ENCODE results near the gene MRPL16. TPM values are rescaled to one million over a fixed set of nuclear protein-coding genes. Genes with fewer than 3 reads are reported as not detected.

The MRPL16 gene
- total and polyA plus RNA-seq, 2 of the 4 experiments (the other 2 are of a cell fraction): 43.9 to 71.3 TPM

DNA sequence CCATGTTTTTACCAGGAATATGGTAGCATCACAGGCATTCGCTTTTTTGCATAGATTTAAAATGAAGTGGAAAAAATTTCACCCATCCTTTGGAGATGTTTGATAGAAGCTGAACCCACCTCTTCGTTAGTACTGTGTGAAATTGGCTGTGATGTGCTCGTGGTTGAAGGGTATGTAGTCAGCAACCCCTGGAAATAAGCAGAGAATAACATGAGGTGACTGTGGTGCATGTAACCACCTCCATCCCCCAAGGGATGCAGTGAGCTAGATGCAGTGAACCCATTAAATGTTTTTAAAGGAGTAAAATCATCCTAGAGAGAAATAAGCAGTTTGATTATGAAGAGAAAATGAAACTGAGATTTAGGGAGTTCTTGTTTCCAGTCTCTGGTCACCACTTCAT is 18.8 kb upstream of the MRPL16 start:
- no peak overlapping the region for H3K18ac ChIP-seq (ENCODE audit: low read depth, low read length)
- H3K23ac ChIP-seq (ENCODE audit: low read depth, low read length): no peak overlapping the region
- no peaks in the 10 kb centered on the region for H3K27me3 ChIP-seq (ENCODE audit: control insufficient read depth, insufficient read depth, low read length)
- H3K4me1 ChIP-seq (ENCODE audit: control insufficient read depth, insufficient read depth, low read length): no peaks in the 10 kb centered on the region
- H3K4me2 ChIP-seq (ENCODE audit: low read depth, low read length): no peak overlapping the region
- no peak overlapping the region for H2BK20ac ChIP-seq (ENCODE audit: low read depth, low read length)
- no TSS peak for BruUV-seq (replicated peaks)
- no peaks in the 10 kb centered on the region for H3K79me1 ChIP-seq (ENCODE audit: low read depth in 1 of 2, low read length in 2 of 2)
- no peak overlapping the region for H2AK9ac ChIP-seq (replicated peaks; ENCODE audit: low read depth, low read length, poor library complexity)
- dilution Hi-C loops (cut with HindIII; ENCODE audit: low sequenced_read_pairs, unreplicated experiment) (no loop called here), in situ Hi-C loops (cut with MboI; ENCODE audit: low sequenced_read_pairs) (loop anchor here (25.0 kb wide), 1 partner anchor 358 kb away; the partner anchor contains the start of gene MS4A6A), intact Hi-C loops (cut with micrococcal nuclease) (loop anchor here (10.0 kb wide), 1 partner anchor 435 kb away; no protein-coding TSS in a partner anchor)
- no peaks in the 10 kb centered on the region for H3K36me3 ChIP-seq (ENCODE audit: control insufficient read depth, insufficient read depth, low read length)
- H3K56ac ChIP-seq (ENCODE audit: extremely low read depth, insufficient read depth, low read length): no peak overlapping the region
- no peak overlapping the region for H3K9ac ChIP-seq (ENCODE audit: low read depth, low read length)
- H3K14ac ChIP-seq (replicated peaks; ENCODE audit: low read depth, low read length): no peak overlapping the region
- no peak overlapping the region for H3K4ac ChIP-seq (ENCODE audit: low read depth, low read length)
- CTCF ChIA-PET: interaction anchor here (0.6 kb wide), 1 partner anchor 141 kb away, joined by 3 read pairs; no protein-coding TSS in a partner anchor
- DNase-seq: no peak
- H3K9me1 ChIP-seq (ENCODE audit: insufficient read depth, low read length): no peaks in the 10 kb centered on the region
- H4K20me1 ChIP-seq (ENCODE audit: insufficient read depth, low read length): no peaks in the 10 kb centered on the region
- H3K4me3 ChIP-seq (ENCODE audit: insufficient read depth, low read depth, low read length): no peak overlapping the region
- no peak overlapping the region for H4K91ac ChIP-seq (ENCODE audit: insufficient read depth, low read depth, low read length)
- H2BK120ac ChIP-seq (ENCODE audit: low read depth, low read length): no peak overlapping the region
- no peak for ATAC-seq (ENCODE audit: low read depth)
- TF ChIP-seq FOS (IDR thresholded peaks at IDR 0.05; ENCODE audit: low read depth, low read length) (no peak), MXI1 (IDR thresholded peaks at IDR 0.05; ENCODE audit: borderline replicate concordance, low read depth, low read length) (no peak), RCOR1 (IDR thresholded peaks at IDR 0.05; ENCODE audit: insufficient replicate concordance, low read length) (no peak), RAD21 (IDR thresholded peaks at IDR 0.05; ENCODE audit: low read length) (no peak), NFE2L2 (IDR thresholded peaks at IDR 0.05; ENCODE audit: low read depth, low read length) (no peak), BHLHE40 (IDR thresholded peaks at IDR 0.05; ENCODE audit: low read depth, low read length) (no peak), RFX5 (IDR thresholded peaks at IDR 0.05; ENCODE audit: low read depth, low read length) (no peak), POLR2A (IDR thresholded peaks at IDR 0.05; ENCODE audit: low read depth, low read length) (no peak)
- TF ChIP-seq, protein P1, sequence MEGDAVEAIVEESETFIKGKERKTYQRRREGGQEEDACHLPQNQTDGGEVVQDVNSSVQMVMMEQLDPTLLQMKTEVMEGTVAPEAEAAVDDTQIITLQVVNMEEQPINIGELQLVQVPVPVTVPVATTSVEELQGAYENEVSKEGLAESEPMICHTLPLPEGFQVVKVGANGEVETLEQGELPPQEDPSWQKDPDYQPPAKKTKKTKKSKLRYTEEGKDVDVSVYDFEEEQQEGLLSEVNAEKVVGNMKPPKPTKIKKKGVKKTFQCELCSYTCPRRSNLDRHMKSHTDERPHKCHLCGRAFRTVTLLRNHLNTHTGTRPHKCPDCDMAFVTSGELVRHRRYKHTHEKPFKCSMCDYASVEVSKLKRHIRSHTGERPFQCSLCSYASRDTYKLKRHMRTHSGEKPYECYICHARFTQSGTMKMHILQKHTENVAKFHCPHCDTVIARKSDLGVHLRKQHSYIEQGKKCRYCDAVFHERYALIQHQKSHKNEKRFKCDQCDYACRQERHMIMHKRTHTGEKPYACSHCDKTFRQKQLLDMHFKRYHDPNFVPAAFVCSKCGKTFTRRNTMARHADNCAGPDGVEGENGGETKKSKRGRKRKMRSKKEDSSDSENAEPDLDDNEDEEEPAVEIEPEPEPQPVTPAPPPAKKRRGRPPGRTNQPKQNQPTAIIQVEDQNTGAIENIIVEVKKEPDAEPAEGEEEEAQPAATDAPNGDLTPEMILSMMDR (conservative IDR thresholded peaks at IDR 0.05; ENCODE audit: low read depth, low read length): no peak
- TF ChIP-seq, protein P2, sequence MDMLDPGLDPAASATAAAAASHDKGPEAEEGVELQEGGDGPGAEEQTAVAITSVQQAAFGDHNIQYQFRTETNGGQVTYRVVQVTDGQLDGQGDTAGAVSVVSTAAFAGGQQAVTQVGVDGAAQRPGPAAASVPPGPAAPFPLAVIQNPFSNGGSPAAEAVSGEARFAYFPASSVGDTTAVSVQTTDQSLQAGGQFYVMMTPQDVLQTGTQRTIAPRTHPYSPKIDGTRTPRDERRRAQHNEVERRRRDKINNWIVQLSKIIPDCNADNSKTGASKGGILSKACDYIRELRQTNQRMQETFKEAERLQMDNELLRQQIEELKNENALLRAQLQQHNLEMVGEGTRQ (IDR thresholded peaks at IDR 0.05; ENCODE audit: low read depth, low read length): no peak
- no peak overlapping the region for H4K8ac ChIP-seq (ENCODE audit: low read depth in 2 of 2, low read length in 2 of 2)
- no CpG with 5 or more reads among the region's 3 CpGs for WGBS, 2 experiments (ENCODE audit: extremely low coverage in 2 of 2, insufficient read length in 1 of 2)
- no peak overlapping the region for H2BK15ac ChIP-seq (ENCODE audit: low read depth, low read length)
- H2BK5ac ChIP-seq (ENCODE audit: low read depth, low read length, poor library complexity, severe bottlenecking): no peak overlapping the region
- H4K5ac ChIP-seq (ENCODE audit: low read depth, low read length): no peak overlapping the region
- POLR2A ChIA-PET (ENCODE audit: unreplicated experiment): no interaction called here
- H3K9me3 ChIP-seq (ENCODE audit: control insufficient read depth, insufficient read depth, low read length): no peaks in the 10 kb centered on the region
- no peak overlapping the region for H2AFZ ChIP-seq (replicated peaks; ENCODE audit: low read length, poor library complexity)
- H3K27ac ChIP-seq (ENCODE audit: insufficient read depth, low read length): no peak overlapping the region
- H2AK5ac ChIP-seq (ENCODE audit: low read depth, low read length): no peak overlapping the region

Measured in IMR-90 (cell line).